ENCODE results near the gene ANO9. TPM values are rescaled to one million over a fixed set of nuclear protein-coding genes. Genes with fewer than 3 reads are reported as not detected.
A peak's percentile ranks its signal among the peaks of the same experiment; 100 is the strongest.

Gene ANO9
- total RNA-seq, 1 donor from 2014 or later = 21.6 TPM

DNA sequence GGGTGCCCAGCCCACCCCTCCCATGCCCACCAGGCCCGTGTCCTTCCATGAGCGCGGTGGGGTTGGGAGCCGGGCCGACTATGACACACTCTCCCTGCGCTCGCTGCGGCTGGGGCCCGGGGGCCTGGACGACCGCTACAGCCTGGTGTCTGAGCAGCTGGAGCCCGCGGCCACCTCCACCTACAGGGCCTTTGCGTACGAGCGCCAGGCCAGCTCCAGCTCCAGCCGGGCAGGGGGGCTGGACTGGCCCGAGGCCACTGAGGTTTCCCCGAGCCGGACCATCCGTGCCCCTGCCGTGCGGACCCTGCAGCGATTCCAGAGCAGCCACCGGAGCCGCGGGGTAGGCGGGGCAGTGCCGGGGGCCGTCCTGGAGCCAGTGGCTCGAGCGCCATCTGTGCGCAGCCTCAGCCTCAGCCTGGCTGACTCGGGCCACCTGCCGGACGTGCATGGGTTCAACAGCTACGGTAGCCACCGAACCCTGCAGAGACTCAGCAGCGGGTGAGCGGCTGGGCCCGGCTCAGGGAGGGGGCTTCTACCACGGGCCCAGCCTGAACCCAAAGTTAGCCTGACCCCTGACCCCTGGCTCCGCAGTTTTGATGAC, 44.8 kb downstream of the ANO9 start:
- H3K4me3 ChIP-seq = peak overlapping the region; percentile 44
- intact Hi-C loops (cut with DNase I) = no loop called here

DNA sequence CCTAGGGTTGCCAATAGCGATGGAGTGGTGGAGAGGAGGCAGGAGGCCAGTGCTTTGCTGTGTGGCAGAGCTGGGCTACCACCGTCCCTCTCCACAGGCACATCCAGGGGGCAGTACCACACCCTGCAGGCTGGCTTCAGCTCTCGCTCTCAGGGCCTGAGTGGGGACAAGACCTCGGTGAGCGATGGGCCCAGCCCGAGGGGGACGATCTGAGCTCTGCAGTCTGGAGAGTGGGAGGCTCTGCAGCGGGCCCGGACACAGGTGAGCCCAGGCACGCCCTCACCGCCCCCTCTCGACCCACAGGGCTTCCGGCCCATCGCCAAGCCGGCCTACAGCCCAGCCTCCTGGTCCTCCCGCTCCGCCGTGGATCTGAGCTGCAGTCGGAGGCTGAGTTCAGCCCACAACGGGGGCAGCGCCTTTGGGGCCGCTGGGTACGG, 45.3 kb downstream of the ANO9 start:
- peak; percentile 47 for DNase-seq
- Histone ChIP-seq H3K9me3 (no peaks in the 10 kb centered on the region), H3K27ac (no peak overlapping the region), H3K36me3 (no peaks in the 10 kb centered on the region), H3K4me3 (peak overlapping the region; percentile 44), H3K27me3 (ENCODE audit: low read depth) (no peaks in the 10 kb centered on the region), H3K4me1 (peaks cover 24% of the 10 kb centered on the region)
- TF ChIP-seq, protein P1, sequence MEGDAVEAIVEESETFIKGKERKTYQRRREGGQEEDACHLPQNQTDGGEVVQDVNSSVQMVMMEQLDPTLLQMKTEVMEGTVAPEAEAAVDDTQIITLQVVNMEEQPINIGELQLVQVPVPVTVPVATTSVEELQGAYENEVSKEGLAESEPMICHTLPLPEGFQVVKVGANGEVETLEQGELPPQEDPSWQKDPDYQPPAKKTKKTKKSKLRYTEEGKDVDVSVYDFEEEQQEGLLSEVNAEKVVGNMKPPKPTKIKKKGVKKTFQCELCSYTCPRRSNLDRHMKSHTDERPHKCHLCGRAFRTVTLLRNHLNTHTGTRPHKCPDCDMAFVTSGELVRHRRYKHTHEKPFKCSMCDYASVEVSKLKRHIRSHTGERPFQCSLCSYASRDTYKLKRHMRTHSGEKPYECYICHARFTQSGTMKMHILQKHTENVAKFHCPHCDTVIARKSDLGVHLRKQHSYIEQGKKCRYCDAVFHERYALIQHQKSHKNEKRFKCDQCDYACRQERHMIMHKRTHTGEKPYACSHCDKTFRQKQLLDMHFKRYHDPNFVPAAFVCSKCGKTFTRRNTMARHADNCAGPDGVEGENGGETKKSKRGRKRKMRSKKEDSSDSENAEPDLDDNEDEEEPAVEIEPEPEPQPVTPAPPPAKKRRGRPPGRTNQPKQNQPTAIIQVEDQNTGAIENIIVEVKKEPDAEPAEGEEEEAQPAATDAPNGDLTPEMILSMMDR (IDR thresholded peaks at IDR 0.05) = no peak
- intact Hi-C loops (cut with DNase I) = no loop called here
- peak in 1 of 2 donors; percentile 1 for ATAC-seq

More for the DNA sequence above, 44.8 kb downstream of the ANO9 start:
- Histone ChIP-seq H3K36me3 (no peaks in the 10 kb centered on the region), H3K27me3 (ENCODE audit: low read depth) (no peaks in the 10 kb centered on the region), H3K9me3 (no peaks in the 10 kb centered on the region), H3K27ac (no peak overlapping the region), H3K4me1 (peaks cover 24% of the 10 kb centered on the region)
- TF ChIP-seq, protein P1 (IDR thresholded peaks at IDR 0.05) = peak; percentile 56
- ATAC-seq (peak in 1 of 2 donors; percentile 29), DNase-seq (peak; percentile 58)

DNA sequence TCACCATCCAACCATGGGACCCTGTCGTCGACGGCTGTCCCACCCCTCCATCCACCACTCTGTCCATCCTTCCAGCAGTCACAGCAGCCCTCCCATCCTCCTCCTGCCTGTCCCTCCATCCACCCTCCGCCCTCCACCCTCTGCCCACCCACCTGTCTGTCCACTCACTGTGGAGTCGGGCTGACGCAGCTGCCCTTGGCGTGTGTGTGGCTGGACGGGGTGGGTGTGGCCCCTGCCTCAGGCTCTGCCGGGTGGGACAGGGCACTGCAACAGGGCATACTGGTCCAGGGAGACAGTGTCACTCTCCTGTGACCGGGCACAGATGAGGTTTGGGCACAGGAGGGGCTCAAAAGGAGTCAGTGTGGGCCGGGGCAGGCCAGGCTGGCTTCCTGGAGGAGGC, 45.9 kb downstream of the ANO9 start:
- no peak for ATAC-seq
- Histone ChIP-seq H3K27me3 (ENCODE audit: low read depth) (no peaks in the 10 kb centered on the region), H3K36me3 (no peaks in the 10 kb centered on the region), H3K27ac (no peak overlapping the region), H3K4me1 (peaks cover 24% of the 10 kb centered on the region), H3K4me3 (no peak overlapping the region), H3K9me3 (no peaks in the 10 kb centered on the region)
- intact Hi-C loops (cut with DNase I) = no loop called here
- TF ChIP-seq, protein P1 (IDR thresholded peaks at IDR 0.05) = no peak
- DNase-seq = no peak

DNA sequence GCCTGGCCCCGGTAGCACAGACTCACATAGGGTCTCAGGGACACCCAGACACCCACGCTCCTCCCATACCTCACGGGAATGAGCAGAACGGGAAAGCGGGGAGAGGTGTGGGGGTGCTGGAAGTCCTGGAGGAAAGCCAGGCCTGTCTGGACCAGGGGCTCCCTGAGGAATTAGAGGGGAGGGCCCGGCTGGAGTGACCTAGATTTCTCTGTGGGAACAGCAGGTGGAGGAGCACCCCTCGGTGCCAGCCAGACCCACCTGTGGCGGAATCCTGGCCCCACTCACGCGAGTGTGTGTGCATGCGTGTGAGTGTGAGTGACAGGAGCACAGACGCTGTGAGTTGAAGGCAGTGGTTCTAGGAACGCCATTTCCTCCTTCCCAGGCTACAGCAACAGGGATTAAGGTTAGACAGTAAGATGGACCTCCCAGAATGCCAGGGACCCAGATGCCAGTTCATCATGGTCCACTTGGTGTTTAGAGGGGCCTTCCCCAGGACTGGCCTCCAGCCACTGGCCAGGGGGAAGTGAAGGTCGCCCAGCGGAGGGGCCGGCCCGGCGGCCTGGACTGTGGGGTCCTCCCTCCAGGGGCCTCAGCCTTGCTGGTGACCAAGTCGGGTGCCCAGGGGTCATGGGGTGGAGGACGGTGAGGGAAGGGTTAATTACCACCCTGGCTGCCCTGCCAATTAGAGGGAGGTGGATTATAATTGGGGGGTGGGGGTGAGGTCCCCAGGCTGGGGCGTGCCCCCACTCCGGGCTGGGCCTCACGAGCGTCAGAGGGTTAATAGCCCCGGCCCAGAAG, 46.8 kb downstream of the ANO9 start:
- intact Hi-C loops (cut with DNase I) = no loop called here
- DNase-seq (no peak), ATAC-seq (no peak)
- peak overlapping the region; percentile 64 for H3K27ac ChIP-seq
- TF ChIP-seq, protein P1 (IDR thresholded peaks at IDR 0.05) = no peak
- H3K4me3 ChIP-seq = peak overlapping the region; percentile 55
- no peaks in the 10 kb centered on the region for H3K36me3 ChIP-seq
- no peaks in the 10 kb centered on the region for H3K27me3 ChIP-seq (ENCODE audit: low read depth)
- peaks cover 24% of the 10 kb centered on the region for H3K4me1 ChIP-seq
- H3K9me3 ChIP-seq = no peaks in the 10 kb centered on the region

DNA sequence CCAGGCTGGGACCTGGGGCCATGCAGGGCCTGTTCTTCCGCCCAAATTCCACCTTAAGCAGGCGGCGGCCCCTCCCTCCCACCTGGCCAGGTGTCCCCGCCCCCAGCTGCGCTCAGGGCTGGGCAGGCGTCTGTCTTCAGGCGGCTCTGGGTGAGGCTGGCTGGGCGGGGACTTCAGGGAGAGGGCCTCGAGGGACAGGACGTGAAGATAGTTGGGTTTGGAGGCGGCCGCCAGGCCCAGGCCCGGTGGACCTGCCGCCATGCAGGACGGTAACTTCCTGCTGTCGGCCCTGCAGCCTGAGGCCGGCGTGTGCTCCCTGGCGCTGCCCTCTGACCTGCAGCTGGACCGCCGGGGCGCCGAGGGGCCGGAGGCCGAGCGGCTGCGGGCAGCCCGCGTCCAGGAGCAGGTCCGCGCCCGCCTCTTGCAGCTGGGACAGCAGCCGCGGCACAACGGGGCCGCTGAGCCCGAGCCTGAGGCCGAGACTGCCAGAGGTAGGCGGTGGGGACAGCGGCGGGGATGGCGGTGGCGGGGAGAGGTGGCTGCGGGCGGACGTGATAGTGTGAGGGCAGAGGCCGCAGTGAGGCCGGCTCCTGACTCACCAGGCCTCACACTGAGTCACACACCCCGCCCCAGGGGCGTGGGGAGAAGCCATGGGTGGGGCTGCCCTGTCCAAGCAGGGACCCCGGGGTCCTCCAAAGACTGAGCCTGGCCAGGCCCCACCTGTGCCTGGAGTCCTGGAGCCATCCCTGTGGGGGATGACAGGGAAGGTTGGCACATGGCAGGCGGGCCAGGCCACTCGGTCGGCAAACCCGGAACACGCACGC, 47.6 kb downstream of the ANO9 start, which contains the start of gene PKP3:
PKP3 (plus strand) TSS at position 176 of the 824 bp plus-strand sequence; CDS start at position 260, 84 bp downstream.
- Histone ChIP-seq H3K36me3 (no peaks in the 10 kb centered on the region), H3K4me3 (peak within 1 kb of the TSS; percentile 55), H3K27me3 (ENCODE audit: low read depth) (no peaks in the 10 kb centered on the region), H3K27ac (peak within 1 kb of the TSS; percentile 64), H3K9me3 (no peaks in the 10 kb centered on the region), H3K4me1 (peaks cover 24% of the 10 kb centered on the region)
- intact Hi-C loops (cut with DNase I) = no loop called here
- ATAC-seq = peak; percentile 89 to 94
- TF ChIP-seq, protein P1 (IDR thresholded peaks at IDR 0.05) = no peak
- DNase-seq = peak; percentile 91
